ENCODE data around the gene PPP1CB. TPM values are rescaled to one million over a fixed set of nuclear protein-coding genes. Genes with fewer than 3 reads are reported as not detected.
"Not testable (repeated sequence)": the region's sequence is repeated elsewhere in the genome, so short reads cannot be mapped to it uniquely, and the experiment has no call there.

Gene PPP1CB
- 102 and 108 TPM in 2 replicates for total RNA-seq

DNA sequence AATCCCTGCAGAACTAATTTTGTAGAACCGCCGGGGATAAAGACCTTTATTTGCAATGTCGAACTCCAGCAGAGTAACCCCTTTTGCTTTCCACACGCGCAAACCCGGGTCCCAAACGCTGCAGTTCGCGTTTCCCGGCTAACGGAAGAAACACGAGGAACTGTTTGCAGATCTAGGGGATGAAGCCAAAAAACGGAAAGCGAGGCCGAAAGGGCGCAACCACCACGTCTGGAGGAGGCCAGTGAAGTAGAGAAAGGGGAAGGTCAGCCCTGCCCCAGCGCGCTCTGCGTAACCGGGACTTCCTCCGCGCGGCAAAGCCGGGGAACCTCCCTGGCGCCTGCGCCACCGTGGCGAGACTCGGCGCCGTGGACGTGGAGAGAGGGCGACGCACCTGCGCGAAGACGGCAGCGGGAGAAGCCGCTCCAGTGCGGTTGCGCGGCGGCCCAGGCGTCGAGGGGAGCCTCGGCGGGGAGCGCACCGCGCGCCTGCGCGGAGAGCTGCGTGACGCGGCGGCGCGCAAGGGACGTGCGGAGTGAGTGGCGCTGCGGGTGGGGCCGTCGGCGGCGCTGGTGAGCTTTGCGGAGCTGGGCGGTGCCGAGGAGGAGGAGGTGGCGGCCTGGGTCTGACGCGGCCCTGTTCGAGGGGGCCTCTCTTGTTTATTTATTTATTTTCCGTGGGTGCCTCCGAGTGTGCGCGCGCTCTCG is at the start of gene PPP1CB:
Gene PPP1CB (plus strand): TSS at position 579 of the 704 bp plus-strand sequence. CDS start 295 bp downstream, outside the sequence.
- peak; percentile 89 to 97 for DNase-seq (ENCODE audit: low read depth in 2 of 2)

DNA sequence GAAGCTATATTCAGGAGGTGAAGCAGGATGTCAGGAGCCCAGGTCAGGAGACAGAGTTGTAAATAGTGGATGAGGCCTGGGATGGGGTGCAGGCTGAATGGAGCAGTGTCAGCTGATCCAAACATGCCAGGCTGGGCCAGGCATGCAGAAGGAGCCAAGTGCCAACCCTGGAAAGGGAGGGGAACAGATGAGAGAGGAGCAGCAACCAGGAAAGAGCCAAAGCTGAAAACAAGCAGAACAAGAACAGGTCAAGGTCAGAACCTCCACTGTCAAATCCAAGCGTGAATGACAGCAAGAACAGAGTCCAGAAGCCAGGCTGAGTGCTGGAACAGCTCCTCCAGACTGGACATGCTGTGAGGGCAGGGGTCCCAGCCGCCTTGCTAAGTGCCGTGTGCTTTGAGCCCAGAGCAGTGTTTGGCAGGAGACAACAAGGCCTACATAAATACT is 49.2 kb upstream of the PPP1CB start:
- DNase-seq (ENCODE audit: low read depth in 2 of 2): no peak

DNA sequence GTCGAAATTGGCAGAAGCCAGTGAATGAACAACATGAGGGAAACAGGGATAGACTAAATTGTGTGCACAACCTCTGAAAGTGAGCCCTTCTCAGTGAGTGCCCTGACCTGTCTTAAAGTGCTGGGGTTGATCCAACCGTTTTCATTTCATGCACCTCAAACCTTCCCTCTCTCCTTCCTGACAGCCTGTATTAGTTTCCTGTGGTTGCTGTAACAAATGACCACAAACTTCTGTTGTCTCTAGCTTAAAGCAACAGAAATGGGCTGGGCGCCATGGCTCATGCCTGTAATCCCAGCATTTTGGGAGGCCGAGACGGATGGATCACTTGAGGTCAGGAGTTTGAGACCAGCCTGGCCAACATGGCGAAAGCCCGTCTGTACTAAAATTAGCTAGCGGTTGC is 48.8 kb upstream of the PPP1CB start:
- no peak for DNase-seq (ENCODE audit: low read depth in 2 of 2)

DNA sequence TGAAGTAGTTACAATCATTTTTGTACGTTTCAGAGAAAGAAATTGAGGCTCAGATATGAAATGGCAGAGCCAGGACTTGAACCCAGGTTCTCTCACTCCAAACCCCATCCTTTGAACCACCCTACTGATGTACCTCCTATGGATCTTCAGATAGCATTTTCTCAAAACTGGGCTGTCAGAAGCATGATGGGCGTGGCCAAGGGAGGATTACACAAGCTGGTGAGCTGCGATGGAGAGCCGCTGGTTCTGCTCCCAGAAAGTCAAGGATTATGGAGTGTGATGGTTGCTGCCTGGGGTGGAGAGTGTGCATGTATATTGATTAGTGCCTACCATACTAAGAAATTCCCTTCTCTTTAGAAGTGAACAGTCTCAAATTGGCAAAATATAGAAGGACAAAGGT is 47.0 kb upstream of the PPP1CB start:
- no peak for DNase-seq (ENCODE audit: low read depth in 2 of 2)

DNA sequence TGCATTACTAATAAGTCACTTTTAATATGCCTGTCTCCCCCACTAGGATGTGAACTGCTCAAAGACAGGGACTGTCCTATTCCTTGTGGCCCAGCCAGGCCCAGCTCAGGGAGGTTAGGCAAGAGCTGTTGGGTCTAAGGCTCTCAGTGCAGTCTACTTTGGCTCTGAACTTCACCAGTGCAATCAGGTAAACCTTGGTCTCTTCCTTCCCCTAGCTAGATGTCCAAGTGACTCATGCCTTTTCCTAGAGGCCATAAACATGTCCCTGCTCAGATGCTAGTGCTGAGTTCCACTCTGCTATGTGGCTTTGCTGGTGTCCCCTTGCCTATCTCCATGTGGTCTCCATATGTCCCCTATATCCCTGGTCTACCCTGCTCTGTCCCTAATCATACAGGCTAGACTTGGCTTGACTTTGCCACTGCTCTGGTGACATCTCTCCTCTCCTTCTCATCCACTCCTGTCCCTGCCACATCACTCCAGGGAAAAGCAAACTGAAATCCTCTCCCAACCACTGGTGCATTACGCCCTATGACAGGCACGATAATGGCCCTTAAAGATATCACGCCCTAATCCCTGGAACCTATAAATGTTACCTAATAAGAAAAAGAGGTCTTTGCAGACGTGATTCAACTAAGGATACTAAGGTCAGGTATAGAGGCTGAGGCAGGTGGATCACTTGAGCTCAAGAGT is 45.7 kb upstream of the PPP1CB start:
- no peak for DNase-seq (ENCODE audit: low read depth in 2 of 2)

DNA sequence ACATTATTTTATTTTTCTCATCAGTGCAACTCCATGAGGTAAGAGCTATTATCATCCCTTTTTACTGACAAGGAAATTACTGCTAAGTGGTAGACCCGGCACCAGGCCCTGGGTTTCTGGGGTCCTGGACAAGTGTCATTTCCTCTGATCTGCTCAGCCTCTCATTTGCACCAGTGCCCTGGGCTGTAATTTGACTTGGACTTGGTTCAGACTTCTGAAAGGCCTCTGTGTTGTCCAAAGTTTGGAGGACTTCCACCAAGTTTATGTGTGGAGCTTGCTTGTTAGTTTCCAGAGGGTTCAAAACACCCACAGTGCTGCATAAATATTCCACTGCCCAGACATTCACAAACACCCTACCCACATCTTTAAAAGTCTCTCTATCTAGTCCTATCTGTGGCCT is 44.0 kb upstream of the PPP1CB start:
- no peak for DNase-seq (ENCODE audit: low read depth in 2 of 2)

DNA sequence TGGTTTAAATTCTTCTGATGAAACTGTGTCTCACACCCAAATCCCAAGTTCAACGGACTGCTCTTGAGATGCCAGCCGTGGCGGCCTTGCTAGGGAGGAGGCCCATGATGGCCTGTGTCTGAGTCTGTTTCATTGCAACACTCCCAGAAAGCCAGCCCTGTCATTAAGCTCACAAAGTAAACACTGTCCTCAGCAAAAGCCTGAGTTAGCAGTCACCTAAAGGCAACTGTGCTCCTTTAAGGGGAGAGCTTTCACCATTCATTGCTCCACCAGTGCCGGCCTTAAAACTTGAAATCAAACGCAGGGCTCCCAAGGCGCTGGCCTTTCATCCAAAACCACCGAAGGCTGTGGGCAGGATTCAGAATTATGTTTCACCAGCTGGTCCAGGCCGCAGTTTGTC is 42.5 kb upstream of the PPP1CB start:
- DNase-seq (ENCODE audit: low read depth in 2 of 2): no peak

DNA sequence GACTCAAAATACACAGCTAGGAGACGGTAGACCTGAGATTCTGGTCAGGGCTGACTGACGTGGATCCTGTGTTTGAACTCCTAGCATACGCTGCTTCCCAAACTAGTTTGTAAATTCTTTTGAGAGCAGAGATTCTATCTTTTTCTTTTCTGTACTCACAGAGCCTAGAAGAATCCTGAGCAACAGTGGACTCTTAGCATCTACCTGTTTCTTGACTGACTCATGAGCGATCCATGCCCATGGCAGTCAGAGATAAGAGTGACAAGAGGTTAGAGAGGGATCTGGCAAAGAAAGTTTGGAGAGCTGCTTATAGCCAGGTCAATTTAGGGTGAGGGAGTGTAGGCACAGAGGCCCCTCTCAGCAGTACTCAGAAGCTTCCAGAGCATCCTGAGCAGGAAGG is 41.1 kb upstream of the PPP1CB start:
- no peak for DNase-seq (ENCODE audit: low read depth in 2 of 2)

DNA sequence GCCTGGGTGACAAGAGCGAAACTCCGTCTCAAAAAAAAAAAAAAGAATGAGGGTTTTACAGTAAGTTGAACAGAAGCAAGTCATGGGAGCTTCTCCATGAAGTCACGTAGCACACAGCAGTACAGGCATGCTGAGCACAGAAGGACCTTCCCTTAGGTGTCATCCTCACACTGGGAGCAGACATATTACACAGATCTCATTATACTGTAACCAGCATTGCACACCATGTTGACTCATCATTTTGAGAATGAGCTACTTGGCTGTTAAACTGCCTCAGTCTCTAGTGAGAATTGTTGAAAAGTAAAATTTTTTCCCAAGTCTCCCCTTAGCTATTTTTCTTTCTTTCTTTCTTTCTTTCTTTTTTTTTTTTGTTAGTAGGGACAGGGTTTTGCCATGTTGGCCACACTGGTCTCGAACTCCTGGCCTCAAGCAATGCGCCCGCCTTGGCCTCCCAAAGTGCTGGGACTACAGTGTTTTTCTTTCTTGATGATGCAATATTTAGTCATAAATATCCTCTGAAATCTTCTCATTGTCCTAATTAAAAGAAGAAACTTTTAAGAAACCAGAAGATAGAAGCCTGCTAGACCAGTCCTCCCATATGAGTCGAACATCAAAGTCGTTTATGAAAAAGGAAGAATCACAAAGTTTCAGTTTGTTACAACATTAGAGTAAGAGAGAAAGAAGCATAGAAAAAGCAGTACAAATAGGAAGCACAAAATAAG is 37.9 kb upstream of the PPP1CB start:
- DNase-seq (ENCODE audit: low read depth in 2 of 2): no peak

DNA sequence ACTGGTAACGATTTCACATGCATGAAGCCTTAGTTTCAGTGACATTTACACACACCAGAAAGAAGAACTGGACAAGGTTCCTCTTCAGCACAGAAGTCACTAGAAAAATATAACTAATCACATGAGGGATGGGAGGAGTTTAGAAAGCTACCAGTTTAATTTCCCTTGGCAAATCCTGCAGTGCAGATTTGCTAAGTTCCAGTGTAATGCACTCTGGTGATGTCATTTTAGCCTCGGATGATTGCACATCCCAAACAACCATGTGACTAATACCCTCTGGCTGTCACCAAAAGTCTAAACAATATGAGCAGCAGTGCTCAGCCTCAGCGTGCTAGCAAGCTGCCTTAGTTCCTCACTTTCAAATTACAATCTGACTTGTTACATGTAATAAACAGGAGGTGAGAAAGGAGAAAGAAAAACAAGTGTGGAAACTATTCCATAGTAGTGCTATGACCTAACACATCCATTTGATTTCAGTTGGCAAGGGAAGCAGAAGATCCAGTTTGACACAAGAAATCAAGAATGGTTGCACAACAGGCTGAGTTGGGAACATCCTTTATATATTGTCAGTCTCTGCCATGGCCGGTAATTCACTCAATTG is 35.3 kb upstream of the PPP1CB start:
- DNase-seq (ENCODE audit: low read depth in 2 of 2): peak; percentile 87 to 89

DNA sequence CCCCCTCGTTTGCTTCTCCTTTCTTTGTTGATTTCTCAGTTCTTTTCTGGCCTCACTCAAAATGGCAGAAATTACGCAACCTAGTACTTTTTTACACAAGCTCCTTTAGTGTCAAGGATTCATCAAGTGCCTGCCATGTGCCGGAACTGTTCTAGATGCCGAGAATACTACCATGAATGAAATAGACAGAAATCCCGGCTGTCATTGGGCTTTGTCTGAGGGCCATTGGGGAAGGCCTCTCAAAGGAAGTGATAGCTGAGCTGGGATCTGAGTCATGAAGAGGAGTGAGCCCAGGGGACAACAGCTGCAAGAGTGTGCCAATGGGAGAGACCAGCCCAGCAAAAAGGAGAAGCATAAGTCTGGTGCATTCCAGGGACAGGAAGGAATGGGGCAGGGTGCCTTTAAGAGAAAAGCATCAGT is 34.3 kb upstream of the PPP1CB start:
- DNase-seq (ENCODE audit: low read depth in 2 of 2): peak; percentile 16 to 66

DNA sequence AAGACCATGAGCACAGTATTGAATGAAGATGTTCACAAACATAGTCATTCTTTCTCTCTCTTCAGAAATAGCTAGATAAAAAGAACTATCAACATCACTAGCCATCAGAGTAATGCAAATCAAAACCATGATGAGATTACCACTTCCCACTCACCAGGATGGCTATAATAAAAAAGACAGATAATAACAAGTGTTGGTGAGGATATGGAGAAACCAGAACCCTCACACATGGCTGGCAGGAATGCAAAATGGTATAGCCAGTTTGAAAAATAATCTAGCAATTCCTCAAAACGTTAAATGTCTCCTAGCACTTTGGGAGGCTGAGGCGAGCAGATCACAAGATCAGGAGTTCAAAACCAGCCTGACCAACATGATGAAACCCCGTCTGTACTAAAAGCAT is 31.3 kb upstream of the PPP1CB start:
- no peak for DNase-seq (ENCODE audit: low read depth in 2 of 2)

DNA sequence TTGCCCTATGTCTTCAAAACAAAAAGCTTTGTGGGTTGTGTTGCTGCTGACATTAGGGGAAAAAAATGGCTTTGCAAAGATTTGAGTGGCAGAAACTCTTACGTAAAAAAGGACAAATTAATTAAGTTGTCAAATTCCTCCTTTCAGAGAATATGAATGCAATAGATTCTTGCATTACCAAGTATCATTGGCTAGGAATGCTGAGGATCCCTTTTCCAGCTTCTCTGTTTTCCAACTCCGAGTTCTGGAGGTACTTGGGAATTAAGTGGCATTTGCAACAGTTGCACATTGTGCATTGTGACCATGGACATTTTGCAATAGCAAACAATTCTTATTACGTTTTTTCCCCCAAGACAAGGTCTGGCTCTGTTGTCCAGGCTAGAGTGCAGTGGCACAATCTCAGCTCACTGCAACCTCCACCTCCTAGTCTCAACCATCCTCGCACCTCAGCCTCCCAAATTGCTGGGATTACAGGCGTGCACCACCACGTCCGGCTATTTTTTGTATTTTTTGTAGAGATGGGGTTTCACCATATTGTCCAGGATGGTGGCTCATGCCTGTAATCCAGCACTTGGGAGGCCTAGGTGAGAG is 29.9 kb upstream of the PPP1CB start:
- no peak for DNase-seq (ENCODE audit: low read depth in 2 of 2)

DNA sequence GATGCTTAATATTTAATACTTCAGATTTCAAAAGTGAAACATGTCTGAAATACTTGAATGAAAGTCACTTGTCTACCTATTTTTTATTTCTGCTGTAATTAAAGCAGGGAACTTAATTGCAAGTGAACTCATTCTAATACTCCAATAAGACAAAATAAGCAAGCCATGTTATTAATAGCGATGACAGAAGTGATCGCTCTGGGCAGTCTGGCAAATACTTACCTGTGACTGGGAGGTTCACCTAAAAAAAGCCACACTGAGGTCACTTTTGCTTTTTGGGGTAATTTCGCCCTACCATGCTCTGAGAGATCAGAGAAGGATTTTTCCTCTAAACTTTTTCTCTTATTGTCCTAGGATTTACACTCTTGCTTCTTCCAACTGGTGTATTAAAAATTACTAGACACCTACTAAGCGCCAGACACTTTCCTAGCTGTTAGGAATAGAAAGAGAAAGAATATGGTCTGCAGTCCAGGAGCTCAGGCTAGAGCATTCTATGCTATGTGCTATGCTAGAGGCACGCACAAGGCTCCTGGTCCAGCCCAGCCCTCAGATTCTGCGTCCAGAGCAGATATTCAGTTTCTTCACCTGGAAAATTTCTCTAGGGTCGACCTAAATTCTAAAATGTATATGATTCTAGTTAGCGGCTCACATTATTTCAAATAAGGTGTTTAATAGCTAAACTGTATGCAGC is 26.5 kb upstream of the PPP1CB start:
- no peak for DNase-seq (ENCODE audit: low read depth in 2 of 2)

DNA sequence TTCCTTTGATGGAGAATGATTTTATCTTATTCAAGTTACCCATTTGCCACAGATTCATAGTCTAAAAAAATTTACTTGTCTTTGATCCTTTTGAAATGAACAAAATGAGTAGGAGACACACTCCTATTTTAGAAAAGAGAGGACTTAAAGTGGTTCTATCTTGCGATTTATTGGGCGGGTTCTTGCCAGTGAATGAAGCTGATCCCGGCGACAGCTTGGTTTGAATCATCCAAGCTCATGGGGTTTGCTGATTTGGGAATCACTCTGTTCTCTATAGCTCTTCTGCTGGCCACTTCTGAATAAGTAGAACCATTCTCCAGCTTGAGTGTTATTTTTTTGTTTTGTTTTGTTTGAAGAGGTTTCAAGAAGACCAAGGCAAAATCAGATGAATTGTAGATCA is 25.5 kb upstream of the PPP1CB start:
- DNase-seq (ENCODE audit: low read depth in 2 of 2): no peak

DNA sequence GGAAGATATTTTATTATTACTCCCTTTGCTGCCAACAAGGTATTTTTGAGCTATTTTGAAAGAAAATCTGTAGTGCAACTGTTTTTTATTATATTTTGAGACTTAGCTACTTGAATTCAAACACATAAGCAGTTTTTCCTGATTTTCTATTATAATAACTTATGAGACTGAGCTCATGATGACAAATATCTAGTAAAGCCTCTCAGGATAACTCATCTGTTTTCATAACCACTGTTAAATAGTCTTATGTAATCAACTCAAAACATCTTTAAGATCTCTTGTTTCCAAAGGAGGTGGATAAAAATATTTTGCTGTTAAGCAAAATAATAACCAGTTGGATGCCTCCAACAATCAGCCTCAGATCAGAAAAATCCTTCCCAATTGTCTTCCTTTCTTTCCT is 21.9 kb upstream of the PPP1CB start:
- no peak for DNase-seq (ENCODE audit: low read depth in 2 of 2)

DNA sequence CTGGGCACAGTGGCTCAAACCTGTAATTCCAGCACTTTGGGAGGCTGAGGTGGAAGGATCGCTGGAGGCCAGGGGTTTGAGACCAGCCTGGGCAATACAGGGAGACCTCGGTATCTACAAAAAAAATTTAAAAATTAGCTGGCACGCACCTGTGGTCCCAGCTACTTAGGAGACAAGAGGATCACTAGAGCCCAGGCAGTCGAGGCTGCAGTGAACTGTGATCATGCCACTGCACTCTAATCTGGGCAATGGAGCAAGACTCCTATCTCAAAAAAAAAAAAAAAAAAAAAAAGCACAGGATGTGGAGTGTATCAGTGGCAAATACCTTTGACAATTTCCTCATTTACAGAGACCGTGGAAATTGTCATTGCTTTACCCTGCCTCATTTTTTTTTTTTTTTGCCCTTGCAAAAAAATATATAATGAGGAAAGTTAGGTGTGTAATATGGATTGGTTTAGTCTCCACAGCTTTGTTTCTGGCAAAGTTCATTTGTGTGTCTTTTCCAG is 20.9 kb upstream of the PPP1CB start:
- no peak for DNase-seq (ENCODE audit: low read depth in 2 of 2)

DNA sequence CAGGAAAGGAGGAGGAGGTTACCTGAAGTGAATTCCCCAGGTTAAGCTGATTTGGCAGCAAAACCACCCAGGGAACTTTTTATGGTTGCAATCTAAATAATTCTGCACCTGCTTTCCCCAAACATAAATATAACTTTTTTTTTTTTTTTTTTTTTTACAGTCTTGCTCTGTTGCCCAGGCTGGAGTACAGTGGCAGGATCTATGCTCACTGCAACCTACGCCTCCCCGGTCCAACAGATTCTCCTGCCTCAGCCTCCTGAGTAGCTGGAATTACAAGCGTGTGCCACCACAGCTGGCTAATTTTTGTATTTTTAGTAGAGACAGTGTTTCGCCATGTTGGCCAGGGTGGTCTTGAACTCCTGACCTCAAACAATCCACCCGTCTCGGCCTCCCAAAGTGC is 16.1 kb upstream of the PPP1CB start:
- no peak for DNase-seq (ENCODE audit: low read depth in 2 of 2)

DNA sequence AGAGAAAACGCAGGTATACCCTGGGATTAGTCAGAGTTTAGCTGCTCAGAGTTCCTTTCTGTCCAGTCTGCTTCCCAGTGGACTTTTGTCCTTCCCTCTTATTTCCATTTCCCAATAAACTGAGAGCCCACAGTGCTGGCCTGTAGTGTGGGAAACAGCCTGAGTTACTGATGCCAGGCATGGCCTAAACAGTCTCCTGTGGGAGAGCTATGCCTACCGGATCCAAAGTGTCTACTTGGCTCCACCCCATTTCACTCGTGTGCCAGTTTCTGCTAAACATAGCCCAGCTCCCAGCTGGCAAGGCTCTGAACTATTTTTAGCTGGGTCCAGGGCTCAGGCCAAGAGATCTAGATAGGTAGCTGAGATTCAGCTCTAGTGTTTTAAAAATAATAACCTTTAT is 15.6 kb upstream of the PPP1CB start:
- peak in 1 of 2 donors; percentile 63 for DNase-seq (ENCODE audit: low read depth in 2 of 2)

DNA sequence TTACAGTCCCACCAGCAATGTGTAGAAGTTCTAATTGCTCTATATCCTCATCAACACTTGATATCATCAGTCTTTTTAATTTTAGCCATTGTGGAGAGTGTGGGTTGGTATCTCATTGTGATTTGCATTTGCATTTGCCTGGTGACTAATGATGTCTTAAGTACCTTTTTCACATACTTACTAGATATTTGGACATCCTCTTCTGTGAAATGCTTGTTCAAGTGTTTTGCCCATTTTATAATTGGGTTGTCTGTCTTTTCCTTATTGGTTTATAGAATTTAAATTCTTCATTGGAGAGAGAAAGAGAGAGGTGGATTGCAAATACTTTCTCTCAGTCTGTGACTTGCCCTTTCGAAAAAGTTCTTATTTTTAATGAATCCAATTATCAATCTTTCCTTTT is 14.0 kb upstream of the PPP1CB start:
- DNase-seq (ENCODE audit: low read depth in 2 of 2): no peak

DNA sequence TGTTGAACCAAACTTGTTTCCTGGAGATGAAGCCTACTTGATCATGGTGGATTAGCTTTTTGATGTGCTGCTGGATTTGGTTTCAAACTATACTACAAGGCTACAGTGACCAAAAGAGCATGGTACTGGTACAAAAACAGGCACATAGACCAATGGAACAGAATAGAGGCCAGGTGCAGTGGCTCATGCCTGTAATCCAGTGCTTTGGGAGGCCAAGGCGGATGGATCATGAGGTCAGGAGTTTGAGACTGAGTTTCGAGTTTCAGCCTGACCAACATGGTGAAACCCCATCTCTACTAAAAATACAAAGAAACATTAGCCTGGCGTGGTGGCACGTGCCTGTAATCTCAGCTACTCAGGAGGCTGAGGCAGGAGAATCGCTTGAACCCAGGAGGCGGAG is 9.0 kb upstream of the PPP1CB start:
- not testable (repeated sequence) for DNase-seq (ENCODE audit: low read depth in 2 of 2)

All from dermis microvascular lymphatic vessel endothelial cell (primary cell).